CD4-positive, alpha-beta T cell treated with Interleukin-17A for 4 hours (primary cell): ENCODE data around the gene DLG2.
"Not testable (repeated sequence)": the region's sequence is repeated elsewhere in the genome, so short reads cannot be mapped to it uniquely, and the experiment has no call there.

ENCODE experiments used
- DNase-seq: peaks from one replicate; pipeline ENCODE4 v3.0.0-alpha.2; 2020; ENCODE audit warnings: mixed read lengths

Gene DLG2

DNA sequence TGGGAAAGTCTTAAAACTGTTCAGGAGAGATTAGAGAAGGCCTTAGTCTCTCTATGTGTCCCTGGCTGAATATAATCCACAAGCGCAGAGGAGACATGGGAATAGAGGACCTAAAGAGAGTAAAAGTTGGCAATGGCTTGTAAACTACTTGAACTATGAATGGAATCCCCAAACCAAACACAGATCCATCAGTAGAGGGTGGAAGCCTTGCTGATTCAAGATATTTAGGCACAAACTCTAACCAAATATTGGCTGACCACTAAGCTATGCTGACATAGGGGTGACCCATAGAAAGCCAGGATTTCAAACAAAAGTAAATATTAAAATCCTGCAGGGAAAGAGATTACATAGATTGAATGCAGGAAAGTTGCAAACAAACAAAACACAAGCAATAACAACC lies 439.2 kb downstream of the DLG2 start:
- no peak for DNase-seq

DNA sequence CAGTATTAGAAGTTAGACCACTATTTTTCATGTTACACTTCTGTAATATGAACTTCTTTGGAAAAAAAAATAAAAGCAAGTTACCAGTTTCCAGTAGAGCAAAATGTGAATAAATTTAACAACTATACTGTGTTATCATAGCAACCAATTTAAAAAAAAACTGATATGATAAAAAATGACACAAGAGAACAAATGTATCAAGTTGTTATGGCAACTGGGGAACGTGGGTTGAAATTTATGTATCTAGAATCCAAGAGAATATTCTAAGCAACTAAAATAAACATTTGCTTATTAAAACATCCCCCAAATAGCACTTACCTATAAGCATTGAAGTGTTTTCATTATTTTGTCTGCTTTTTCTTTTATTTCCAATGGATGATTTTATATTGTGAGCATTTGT lies 442.4 kb downstream of the DLG2 start:
- no peak for DNase-seq

- no peak for DNase-seq
These were observed 444.4 kb downstream of the DLG2 start for GRCh38 chr11:85182441-85183387.

DNA sequence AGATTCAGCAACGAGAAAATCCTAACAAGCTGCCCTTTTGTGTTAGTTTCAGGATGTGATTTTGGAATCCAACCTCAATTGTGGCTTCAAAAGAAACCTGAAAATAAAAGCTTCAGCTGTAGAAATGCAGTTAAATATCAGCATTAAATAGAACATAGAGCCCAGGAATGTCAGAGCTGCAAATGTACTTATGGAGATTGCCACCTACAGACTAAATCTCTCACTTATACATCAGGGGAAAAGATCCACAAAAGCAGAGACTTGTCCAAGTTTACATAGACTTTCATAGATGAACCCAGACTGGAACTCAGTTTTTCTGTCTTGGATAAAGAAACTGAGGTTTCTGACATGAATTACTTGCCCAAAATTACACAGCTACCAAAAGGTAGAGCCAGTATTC lies 446.6 kb downstream of the DLG2 start:
- DNase-seq, result no peak

DNA sequence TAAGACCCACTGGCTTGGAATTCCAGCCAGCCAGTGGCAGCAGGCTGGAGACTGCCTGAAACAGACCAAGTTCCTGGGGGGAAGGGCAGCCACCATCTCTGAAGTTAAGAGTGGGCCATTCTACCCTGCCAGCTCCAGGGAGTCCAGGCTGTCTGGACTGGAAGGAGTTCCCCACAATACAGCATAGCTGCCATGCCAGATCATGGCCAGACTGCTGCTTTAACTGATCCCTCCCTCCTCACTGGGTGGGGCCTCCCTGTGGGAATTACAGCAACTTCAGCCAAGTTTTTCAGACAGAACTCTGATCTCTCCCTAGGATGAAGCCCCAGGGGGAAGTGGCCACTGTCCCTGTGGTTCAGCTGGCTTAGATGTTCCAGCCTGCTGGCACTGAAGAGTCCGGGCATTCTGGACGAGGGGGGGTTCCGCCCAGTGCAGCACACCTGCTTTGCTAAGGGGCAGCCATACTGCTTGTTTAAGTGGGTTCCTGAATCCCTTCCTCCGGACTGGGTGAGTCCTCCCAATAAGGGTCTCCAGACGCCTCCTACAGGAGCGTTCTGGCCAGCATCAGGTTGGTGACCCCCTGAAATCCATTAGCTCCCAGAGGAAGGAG lies 455.4 kb downstream of the DLG2 start:
- no peak for DNase-seq

GRCh38 chr11:85170184-85170583 lies 457.0 kb downstream of the DLG2 start:
- DNase-seq, result no peak

- no peak for DNase-seq
These were observed 459.7 kb downstream of the DLG2 start for GRCh38 chr11:85167471-85167870.

GRCh38 chr11:85167038-85167437 lies 460.1 kb downstream of the DLG2 start:
- no peak for DNase-seq

DNA sequence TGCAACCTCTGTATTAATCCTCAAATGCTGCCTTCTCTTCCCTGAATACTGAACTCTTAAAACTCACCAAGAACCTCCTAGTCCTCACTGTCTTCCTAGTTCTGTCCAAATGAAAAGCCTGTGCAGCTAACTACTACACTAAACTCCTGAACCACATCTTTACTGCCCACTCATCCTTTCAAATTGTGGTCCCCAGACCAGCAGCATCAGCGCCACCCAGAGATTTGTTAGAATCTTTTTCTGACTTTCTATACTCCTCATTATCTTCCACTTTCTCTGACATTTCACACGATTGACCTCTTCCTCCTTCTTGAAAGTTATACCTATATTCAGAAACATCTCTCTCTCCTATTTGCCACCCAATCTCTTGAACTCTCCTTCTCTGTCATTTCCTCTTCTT lies 461.3 kb downstream of the DLG2 start:
- no peak for DNase-seq

- no peak for DNase-seq
These were observed 462.4 kb downstream of the DLG2 start for GRCh38 chr11:85164743-85165142.

DNA sequence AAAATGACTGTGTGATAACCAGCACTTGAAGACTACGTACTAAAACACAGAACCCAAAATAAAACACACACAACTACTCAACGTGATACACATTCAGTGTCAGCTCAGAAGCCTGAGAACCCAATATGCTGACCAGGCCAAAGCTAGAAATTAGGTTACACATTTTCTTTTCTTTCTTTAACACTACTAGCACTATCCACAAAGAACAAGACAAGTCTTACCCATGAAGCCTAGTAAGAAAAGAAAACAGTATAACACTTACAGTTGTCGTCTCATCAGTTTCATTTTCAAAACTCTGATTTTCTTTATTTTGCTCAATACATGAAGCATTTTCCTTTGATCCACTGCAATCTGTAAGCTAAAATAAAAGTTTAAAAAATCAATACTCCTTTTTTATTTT lies 472.9 kb downstream of the DLG2 start:
- DNase-seq, result no peak

DNA sequence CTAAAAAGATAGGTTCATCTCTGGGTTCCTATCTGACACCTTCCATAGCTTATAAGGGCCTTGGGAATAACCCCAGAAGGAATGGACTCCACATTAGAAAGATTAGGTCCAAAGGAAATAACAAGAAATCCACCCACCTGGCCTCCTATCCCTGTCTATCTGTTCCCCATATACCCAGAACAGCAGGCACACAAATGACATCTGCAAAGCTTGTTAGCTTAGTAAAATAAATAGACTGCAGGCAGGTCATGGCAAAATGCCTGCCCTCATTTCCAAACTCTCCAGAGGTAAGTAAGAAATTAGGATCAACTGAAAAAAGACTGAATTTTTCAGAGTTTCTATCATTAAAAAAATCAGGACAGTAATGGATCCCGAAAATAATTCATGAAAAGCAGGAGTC lies 489.5 kb downstream of the DLG2 start:
- DNase-seq, result no peak

GRCh38 chr11:85133636-85134035 lies 493.5 kb downstream of the DLG2 start:
- no peak for DNase-seq

- DNase-seq, result no peak
These were observed 494.1 kb downstream of the DLG2 start for GRCh38 chr11:85132851-85133585.

GRCh38 chr11:85127349-85127748 lies 499.8 kb downstream of the DLG2 start:
- DNase-seq, result no peak

GRCh38 chr11:85123752-85124231 lies 503.4 kb downstream of the DLG2 start:
- DNase-seq, result no peak

DNA sequence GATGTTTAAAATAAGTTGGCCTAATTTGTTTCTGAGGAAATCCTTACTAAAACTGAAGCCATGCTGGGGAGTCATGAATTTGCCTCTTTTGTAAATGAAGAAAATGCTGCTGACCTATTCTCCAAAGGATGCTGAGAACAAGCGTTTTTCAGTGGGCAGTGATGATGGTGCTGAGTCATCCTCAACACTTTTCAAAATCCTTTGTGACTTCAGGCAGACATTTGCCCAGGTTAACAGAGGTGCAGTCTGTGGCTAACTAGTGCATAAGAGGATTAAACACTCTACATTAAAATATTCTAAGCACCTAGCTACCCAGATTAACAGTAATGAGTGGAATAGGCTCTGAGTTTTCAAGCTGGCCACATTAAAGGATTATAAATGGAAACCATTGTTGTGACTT lies 509.0 kb downstream of the DLG2 start:
- DNase-seq, result no peak

DNA sequence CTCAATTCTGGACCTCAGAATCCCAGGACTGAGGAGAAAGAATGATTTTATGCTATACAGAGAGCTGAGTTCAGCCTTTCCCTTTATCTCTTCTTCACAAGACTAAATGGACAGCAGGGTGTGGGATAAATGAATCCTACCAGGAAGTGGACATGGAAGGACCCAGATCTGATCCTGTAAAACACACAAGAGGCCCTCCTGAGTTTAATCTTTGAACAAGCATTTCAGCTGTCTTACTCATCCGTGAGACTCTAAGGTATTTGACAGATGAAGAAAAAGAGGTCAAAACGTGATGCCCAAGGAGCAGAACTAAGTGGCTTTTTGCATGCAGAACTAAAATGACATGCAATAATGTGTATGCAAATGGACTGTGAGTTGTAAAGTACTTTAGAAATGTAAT lies 511.3 kb downstream of the DLG2 start:
- DNase-seq, result no peak

DNA sequence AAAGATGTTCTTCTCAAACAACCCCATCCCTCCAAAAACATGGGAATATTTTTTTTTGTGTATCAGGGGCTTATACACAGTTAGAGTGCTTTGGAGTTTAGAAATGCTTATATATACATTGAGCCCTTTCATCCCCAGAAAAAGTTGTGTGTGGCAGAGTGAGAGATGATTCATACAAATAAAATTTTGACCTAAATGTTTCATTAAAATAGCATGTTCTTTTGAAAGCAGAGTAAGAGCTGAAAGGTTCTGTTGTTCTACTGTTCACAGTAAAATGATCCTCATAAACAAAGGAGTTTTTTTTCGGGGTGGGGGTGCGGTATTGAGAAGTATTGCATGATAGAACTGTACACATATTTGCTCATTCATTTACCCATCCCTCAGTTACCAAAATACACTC lies 512.4 kb downstream of the DLG2 start:
- no peak for DNase-seq

DNA sequence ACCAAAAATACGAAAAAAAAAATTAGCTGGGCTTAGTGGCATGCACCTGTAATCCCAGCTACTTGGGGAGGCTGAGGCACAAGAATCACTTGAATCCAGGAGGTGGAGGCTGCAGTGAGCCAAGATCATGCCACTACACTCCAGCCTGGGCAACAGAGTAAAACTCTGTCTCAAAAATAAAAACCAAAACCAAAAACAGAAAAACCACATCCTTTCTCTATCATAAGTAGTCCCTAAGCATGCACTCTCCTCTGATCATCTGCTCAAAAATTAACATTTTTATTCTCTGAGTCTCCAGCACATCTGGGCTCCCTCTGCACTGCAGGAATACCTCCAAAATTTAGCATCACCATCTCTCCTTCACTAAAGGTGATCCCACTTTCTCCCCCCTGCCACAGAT lies 516.9 kb downstream of the DLG2 start:
- not testable (repeated sequence) for DNase-seq

- DNase-seq, result no peak
These were observed 518.0 kb downstream of the DLG2 start for GRCh38 chr11:85109141-85109540.

DNA sequence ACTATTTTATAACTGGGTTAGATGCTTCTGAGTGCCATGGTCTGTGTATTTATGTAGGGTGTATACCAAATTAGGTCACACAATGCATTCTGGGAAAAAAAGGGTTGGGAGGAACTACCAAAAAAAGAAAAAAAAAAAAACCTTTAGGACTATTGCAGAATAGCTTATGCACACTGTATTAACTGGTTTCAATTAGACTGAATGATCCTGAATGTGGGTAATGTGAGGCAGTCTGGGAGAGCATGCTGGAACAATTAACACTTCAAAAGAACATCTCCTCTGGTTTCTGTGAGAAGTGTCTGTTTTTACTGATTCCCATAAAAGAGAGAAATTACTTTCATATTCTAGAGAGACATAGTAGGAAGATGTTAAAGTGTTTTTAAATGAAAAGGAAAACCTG lies 521.3 kb downstream of the DLG2 start:
- DNase-seq, result no peak

DNA sequence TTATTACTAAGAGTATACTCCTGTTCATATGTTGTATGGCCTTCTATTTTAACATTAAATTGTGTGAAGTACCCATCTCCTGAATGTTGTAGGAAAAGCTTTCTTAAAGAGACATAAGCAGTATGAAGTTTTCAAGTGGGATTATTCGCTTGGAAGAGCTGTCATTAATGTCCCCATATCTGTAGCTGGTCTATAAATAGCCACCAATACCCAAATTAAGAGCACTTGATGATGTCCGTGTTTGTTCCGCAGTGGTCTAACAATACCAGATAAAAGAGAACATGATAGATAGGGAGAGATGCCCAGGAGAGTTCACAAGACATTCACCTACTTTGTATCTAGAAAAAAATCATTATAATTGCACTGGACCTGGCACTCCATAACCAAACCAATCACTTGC lies 527.6 kb downstream of the DLG2 start:
- no peak for DNase-seq

- DNase-seq, result no peak
These were observed 528.1 kb downstream of the DLG2 start for GRCh38 chr11:85098996-85099395.
